ENCODE measurements around the gene LIPG. TPM values are rescaled to one million over a fixed set of nuclear protein-coding genes. Genes with fewer than 3 reads are reported as not detected.

Gene LIPG
- total RNA-seq, 2 donors from 2014 or later: 0.52 to 0.66 TPM

GRCh38 chr18:49546278-49546677 is 15.6 kb upstream of the LIPG start:
- Histone ChIP-seq H3K27me3 (no peaks in the 10 kb centered on the region), H3K4me1 (no peaks in the 10 kb centered on the region), H3K4me3 (no peak overlapping the region), H3K27ac (no peak overlapping the region), H3K36me3 (replicated peaks in 1 of 2; ENCODE audit: insufficient read depth in 1 of 2, low read depth in 2 of 2) (no peaks in the 10 kb centered on the region), H3K9me3 (no peaks in the 10 kb centered on the region)
- DNase-seq: no peak
- TF ChIP-seq, protein P1, sequence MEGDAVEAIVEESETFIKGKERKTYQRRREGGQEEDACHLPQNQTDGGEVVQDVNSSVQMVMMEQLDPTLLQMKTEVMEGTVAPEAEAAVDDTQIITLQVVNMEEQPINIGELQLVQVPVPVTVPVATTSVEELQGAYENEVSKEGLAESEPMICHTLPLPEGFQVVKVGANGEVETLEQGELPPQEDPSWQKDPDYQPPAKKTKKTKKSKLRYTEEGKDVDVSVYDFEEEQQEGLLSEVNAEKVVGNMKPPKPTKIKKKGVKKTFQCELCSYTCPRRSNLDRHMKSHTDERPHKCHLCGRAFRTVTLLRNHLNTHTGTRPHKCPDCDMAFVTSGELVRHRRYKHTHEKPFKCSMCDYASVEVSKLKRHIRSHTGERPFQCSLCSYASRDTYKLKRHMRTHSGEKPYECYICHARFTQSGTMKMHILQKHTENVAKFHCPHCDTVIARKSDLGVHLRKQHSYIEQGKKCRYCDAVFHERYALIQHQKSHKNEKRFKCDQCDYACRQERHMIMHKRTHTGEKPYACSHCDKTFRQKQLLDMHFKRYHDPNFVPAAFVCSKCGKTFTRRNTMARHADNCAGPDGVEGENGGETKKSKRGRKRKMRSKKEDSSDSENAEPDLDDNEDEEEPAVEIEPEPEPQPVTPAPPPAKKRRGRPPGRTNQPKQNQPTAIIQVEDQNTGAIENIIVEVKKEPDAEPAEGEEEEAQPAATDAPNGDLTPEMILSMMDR (IDR thresholded peaks at IDR 0.05): no peak
- no peak for TF ChIP-seq POLR2A (IDR thresholded peaks at IDR 0.05)
- 87 to 100% methylated on average over 1 of the region's 1 CpG for WGBS, 2 donors
- intact Hi-C loops (cut with DNase I): no loop called here
- no peak for ATAC-seq

DNA sequence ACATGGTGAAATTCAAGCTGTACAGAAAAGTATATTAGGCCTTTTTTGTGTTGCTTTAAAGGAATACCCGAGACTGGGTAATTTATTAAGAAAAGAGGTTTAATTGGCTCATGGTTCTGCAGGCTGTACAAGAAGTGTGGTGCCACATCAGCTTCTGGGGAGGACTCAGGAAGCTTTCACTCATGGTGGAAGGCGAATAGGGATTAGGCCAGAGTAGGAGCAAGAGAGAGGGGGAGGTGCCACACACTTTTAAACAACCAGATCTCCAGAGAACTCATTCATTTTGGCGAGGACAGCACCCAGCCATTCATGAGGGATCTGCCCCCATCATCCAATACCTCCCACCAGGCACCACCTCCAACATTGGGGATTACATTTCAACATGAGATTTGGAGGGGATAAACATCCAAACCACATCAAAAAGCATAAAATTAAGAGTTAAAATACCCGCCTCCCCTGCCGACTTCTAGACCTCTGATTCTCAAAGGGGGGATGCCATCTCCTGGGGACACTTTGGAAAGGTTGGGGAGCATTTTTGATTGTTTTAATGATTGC is 15.1 kb upstream of the LIPG start:
- ATAC-seq: no peak
- no peak for TF ChIP-seq POLR2A (IDR thresholded peaks at IDR 0.05)
- TF ChIP-seq, protein P1 (IDR thresholded peaks at IDR 0.05): no peak

DNA sequence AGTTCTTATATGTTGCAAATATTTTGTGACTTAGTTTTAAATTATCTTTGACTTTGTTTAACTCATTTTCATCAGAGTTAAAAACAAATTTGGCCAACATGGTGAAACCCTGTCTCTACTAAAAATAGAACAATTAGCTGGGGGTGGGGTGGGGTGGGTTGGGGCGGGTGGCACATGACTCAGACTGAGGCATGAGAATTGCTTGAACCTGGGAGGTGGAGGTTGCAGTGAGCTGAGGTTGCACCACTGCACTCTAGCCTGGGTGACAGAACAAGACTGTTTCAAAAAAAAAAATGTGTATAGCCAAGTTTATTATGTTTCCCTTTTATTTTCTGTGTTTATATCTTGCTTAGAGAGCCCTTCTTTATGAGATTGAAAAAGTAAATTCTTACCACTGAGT is 14.2 kb upstream of the LIPG start:
- no peak overlapping the region for H3K4me3 ChIP-seq
- H3K36me3 ChIP-seq (replicated peaks in 1 of 2; ENCODE audit: insufficient read depth in 1 of 2, low read depth in 2 of 2): no peaks in the 10 kb centered on the region
- no peaks in the 10 kb centered on the region for H3K9me3 ChIP-seq
- no peak overlapping the region for H3K27ac ChIP-seq
- DNase-seq (no peak), ATAC-seq (no peak)
- no peak for TF ChIP-seq POLR2A (IDR thresholded peaks at IDR 0.05)
- TF ChIP-seq, protein P1 (IDR thresholded peaks at IDR 0.05): no peak
- intact Hi-C loops (cut with DNase I): no loop called here
- H3K4me1 ChIP-seq: no peaks in the 10 kb centered on the region
- no peaks in the 10 kb centered on the region for H3K27me3 ChIP-seq
- WGBS, 2 donors: 30 to 45% methylated on average over 1 of the region's 1 CpG

More for the DNA sequence above, 15.1 kb upstream of the LIPG start:
- Histone ChIP-seq H3K4me3 (no peak overlapping the region), H3K27ac (no peak overlapping the region), H3K36me3 (replicated peaks in 1 of 2; ENCODE audit: insufficient read depth in 1 of 2, low read depth in 2 of 2) (no peaks in the 10 kb centered on the region), H3K27me3 (no peaks in the 10 kb centered on the region), H3K4me1 (no peaks in the 10 kb centered on the region), H3K9me3 (no peaks in the 10 kb centered on the region)
- WGBS, 2 donors: 83 to 85% methylated on average over 5 of the region's 5 CpGs
- intact Hi-C loops (cut with DNase I): no loop called here
- DNase-seq: no peak

- WGBS, 2 donors: 94 to 100% methylated on average over 1 of the region's 1 CpG
- ATAC-seq: peak; percentile 24
- H3K27ac ChIP-seq: no peak overlapping the region
- no peak overlapping the region for H3K4me3 ChIP-seq
- intact Hi-C loops (cut with DNase I): no loop called here
- H3K36me3 ChIP-seq (replicated peaks in 1 of 2; ENCODE audit: insufficient read depth in 1 of 2, low read depth in 2 of 2): no peaks in the 10 kb centered on the region
- no peak for DNase-seq
- H3K9me3 ChIP-seq: no peaks in the 10 kb centered on the region
- no peaks in the 10 kb centered on the region for H3K27me3 ChIP-seq
- no peaks in the 10 kb centered on the region for H3K4me1 ChIP-seq
- TF ChIP-seq POLR2A (IDR thresholded peaks at IDR 0.05): no peak
- TF ChIP-seq, protein P1 (IDR thresholded peaks at IDR 0.05): no peak
These were observed 13.6 kb upstream of the LIPG start for GRCh38 chr18:49548229-49548636.

DNA sequence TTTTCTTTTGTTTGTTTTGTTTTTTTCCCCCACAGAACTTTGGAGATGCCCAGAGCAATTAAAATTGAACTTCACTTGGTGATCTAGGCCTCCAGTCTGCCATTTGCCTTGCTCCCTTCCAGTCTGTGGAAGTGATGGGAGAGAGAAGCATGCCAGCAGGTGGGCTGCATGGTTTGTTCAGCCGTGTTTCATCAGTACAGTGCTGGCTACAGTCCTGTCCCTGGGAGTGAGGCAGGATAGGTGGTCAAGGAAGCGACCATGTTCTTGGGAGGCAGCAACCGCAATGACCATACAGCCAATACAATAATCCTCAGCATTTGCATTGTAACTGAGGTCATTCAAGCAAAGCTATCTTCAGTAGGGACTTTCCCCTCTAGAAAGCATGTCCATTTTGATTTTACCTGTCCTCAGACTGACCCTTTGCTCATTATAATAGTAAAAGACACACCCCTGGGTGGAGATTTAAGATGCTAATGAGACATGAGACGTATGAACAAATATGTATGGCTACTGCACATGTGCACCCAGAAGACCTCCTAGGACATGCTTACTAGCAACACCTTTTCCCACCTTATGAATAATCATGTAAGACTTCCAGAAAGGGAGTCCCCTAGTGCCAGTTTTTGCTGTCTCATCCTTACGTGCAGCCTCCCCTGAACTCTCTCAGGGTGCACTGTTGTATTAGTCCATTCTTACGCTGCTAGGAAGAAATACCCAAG is 11.1 kb upstream of the LIPG start:
- Histone ChIP-seq H3K4me3 (no peak overlapping the region), H3K27me3 (no peaks in the 10 kb centered on the region), H3K4me1 (no peaks in the 10 kb centered on the region), H3K27ac (no peak overlapping the region), H3K36me3 (replicated peaks in 1 of 2; ENCODE audit: insufficient read depth in 1 of 2, low read depth in 2 of 2) (no peaks in the 10 kb centered on the region), H3K9me3 (no peaks in the 10 kb centered on the region)
- ATAC-seq: no peak
- DNase-seq: no peak
- WGBS, 2 donors: 87 to 88% methylated on average over 6 of the region's 6 CpGs
- TF ChIP-seq POLR2A (IDR thresholded peaks at IDR 0.05): no peak
- TF ChIP-seq, protein P1 (IDR thresholded peaks at IDR 0.05): no peak
- intact Hi-C loops (cut with DNase I): no loop called here
